NCI-H1436 (cell line): Measurements from ENCODE around the gene CEP19.

Experiments
- DNase-seq: peaks from one replicate; lab custom pipeline; 2025; lab: John Stamatoyannopoulos, UW

The CEP19 gene

GRCh38 chr3:196666001-196666867, 45.8 kb downstream of the CEP19 start:
- DNase-seq: peak; percentile 34

DNA sequence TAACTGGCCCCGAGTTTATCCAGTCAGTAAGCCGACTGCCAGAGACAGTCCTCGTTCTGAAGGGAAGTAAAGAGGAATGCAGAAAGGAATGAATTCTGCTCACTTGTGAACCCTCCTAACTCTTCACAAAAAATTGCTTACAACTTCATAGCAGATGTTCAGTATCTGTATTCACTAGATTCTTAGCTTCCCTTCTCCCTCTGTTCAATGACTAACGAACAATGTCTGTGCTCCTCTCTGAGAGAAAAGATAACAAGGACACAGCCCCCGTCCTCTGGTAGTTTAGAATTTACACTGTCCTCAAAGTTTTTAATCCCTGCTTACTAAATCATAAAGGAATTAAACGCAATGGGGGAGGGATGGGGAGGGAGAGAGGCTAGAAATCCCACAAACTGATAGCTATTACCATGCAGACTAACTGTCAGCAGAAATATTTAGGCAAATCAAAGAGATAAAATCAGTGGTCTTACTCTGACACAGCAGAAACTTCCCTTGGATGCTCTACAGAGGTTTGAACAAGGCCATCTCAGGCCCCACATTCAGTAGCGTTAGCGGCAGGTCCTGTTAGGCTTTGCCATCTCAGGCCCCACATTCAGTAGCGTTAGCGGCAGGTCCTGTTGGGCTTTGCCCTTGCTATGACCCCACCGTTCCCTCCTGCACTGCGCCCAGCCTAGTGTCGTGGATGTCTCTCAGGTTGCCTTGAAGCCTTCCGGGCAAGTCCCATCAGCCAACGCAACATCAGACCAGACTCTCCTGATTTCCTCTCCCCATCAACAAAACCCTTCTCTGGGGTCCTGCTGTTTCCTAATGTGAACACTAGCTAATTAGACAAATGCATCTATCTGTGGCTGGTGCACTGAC, 49.1 kb downstream of the CEP19 start:
- no peak for DNase-seq

GRCh38 chr3:196662033-196662432, 50.0 kb downstream of the CEP19 start:
- peak; percentile 18 for DNase-seq

DNA sequence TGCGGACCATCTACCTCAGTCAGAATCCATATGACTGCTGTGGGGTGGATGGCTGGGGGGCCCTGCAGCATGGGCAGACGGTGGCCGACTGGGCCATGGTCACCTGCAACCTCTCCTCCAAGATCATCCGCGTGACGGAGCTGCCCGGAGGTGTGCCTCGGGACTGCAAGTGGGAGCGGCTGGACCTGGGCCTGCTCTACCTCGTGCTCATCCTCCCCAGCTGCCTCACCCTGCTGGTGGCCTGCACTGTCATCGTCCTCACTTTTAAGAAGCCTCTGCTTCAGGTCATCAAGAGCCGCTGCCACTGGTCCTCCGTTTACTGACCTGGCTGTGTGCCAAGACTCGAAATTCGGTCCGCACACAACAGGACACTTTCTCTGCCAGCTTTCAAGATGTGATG, 50.6 kb downstream of the CEP19 start:
- no peak for DNase-seq

- no peak for DNase-seq
These were observed 51.5 kb downstream of the CEP19 start for GRCh38 chr3:196660381-196661166.

DNA sequence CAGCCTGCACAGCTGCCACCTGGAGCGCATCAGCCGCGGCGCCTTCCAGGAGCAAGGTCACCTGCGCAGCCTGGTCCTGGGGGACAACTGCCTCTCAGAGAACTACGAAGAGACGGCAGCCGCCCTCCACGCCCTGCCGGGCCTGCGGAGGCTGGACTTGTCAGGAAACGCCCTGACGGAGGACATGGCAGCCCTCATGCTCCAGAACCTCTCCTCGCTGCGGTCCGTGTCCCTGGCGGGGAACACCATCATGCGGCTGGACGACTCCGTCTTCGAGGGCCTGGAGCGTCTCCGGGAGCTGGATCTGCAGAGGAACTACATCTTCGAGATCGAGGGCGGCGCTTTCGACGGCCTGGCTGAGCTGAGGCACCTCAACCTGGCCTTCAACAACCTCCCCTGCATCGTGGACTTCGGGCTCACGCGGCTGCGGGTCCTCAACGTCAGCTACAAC, 52.1 kb downstream of the CEP19 start:
- no peak for DNase-seq
